ENCODE data around the gene HIBCH. TPM values are rescaled to one million over a fixed set of nuclear protein-coding genes. Genes with fewer than 3 reads are reported as not detected.
A peak's percentile ranks its signal among the peaks of the same experiment; 100 is the strongest.

Gene HIBCH
- total and polyA plus RNA-seq, 2 of the 13 experiments (the other 11 are each of a cell fraction or from before 2014, with no cell fraction given): 18.8 to 49.5 TPM

- TF ChIP-seq ZNF251 (CRISPR knock-in tag; IDR thresholded peaks at IDR 0.05) (no peak), EEA1 (CRISPR knock-in tag; IDR thresholded peaks at IDR 0.05; ENCODE audit: borderline replicate concordance) (no peak; the same call in 1 of the 2 replicates), BATF2 (CRISPR knock-in tag; IDR thresholded peaks at IDR 0.05) (peak; percentile 98), SP5 (CRISPR knock-in tag; IDR thresholded peaks at IDR 0.05; ENCODE audit: borderline replicate concordance, low read depth) (0 out of 2 replicates have a peak, but pooled peaks have one; percentile 20), PRPF4 (IDR thresholded peaks at IDR 0.05; ENCODE audit: low read depth, low read length, poor library complexity, severe bottlenecking) (no peak), HOXA7 (CRISPR knock-in tag; IDR thresholded peaks at IDR 0.05) (no peak), RBAK (CRISPR knock-in tag; IDR thresholded peaks at IDR 0.05) (no peak), PHF8 (CRISPR knock-in tag; IDR thresholded peaks at IDR 0.05) (peak; percentile 74), RBM22 (optimal IDR thresholded peaks at IDR 0.05; ENCODE audit: low read length) (no peak), FOXK1 (CRISPR knock-in tag; IDR thresholded peaks at IDR 0.05; ENCODE audit: borderline replicate concordance, low read depth) (peak; percentile 28; the same call in 1 of the 2 replicates), DMTF1 (CRISPR knock-in tag; IDR thresholded peaks at IDR 0.05) (no peak; the same call in 1 of the 2 replicates), ZNF207 (IDR thresholded peaks at IDR 0.05; ENCODE audit: borderline replicate concordance) (no peak), ZMYM3 (CRISPR knock-in tag; IDR thresholded peaks at IDR 0.05) (peak; percentile 19), CBX5 (CRISPR knock-in tag; IDR thresholded peaks at IDR 0.05; ENCODE audit: borderline replicate concordance) (no peak), IKZF1 (IDR thresholded peaks at IDR 0.05) (no peak), ZBTB34 (CRISPR knock-in tag; IDR thresholded peaks at IDR 0.05) (peak; percentile 77), HMG20B (CRISPR knock-in tag; conservative IDR thresholded peaks at IDR 0.05) (no peak), RNF2 (conservative IDR thresholded peaks at IDR 0.05; ENCODE audit: low read depth) (peak; percentile 93), ZNF761 (CRISPR knock-in tag; conservative IDR thresholded peaks at IDR 0.05) (no peak; the same call in 1 of the 2 replicates), GRHL1 (CRISPR knock-in tag; conservative IDR thresholded peaks at IDR 0.05) (no peak), ZNF784 (CRISPR knock-in tag; IDR thresholded peaks at IDR 0.05; ENCODE audit: borderline replicate concordance) (peak; percentile 95), ZNF549 (CRISPR knock-in tag; IDR thresholded peaks at IDR 0.05) (no peak)
These were observed 24.1 kb upstream of the HIBCH start, which contains the start of gene INPP1 (continued) for GRCh38 chr2:190343536-190344275.
